GM19467 (cell line): ENCODE measurements around the gene COMT.
"Not testable (repeated sequence)": the region's sequence is repeated elsewhere in the genome, so short reads cannot be mapped to it uniquely, and the experiment has no call there.

Experiments
- ATAC-seq: cut with Tn5 transposase; IDR thresholded peaks from one replicate; pipeline ENCODE4 v1.9.1; 2021; ENCODE audit warnings: mild to moderate bottlenecking, moderate library complexity; ENCODE audit not compliant: unreplicated experiment

Gene COMT

DNA sequence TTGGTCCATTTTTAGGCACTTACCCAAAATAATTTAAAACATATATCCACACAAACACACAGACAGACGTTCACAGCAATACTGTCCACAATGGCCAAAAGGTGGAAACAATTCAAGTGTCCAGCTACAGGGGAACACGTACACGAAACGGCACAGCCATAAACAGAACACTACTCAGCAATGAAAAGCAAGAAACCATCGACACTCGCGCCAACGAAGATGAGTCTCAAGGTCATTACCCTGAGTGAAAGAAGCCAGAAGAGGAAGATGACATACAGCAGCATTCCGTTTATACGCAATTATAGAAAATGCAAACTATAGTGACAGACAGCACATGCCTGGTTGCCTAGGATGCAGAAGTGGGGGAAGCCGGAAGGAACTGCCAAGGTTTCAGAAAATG lies 13.4 kb upstream of the COMT start:
- no peak for ATAC-seq

DNA sequence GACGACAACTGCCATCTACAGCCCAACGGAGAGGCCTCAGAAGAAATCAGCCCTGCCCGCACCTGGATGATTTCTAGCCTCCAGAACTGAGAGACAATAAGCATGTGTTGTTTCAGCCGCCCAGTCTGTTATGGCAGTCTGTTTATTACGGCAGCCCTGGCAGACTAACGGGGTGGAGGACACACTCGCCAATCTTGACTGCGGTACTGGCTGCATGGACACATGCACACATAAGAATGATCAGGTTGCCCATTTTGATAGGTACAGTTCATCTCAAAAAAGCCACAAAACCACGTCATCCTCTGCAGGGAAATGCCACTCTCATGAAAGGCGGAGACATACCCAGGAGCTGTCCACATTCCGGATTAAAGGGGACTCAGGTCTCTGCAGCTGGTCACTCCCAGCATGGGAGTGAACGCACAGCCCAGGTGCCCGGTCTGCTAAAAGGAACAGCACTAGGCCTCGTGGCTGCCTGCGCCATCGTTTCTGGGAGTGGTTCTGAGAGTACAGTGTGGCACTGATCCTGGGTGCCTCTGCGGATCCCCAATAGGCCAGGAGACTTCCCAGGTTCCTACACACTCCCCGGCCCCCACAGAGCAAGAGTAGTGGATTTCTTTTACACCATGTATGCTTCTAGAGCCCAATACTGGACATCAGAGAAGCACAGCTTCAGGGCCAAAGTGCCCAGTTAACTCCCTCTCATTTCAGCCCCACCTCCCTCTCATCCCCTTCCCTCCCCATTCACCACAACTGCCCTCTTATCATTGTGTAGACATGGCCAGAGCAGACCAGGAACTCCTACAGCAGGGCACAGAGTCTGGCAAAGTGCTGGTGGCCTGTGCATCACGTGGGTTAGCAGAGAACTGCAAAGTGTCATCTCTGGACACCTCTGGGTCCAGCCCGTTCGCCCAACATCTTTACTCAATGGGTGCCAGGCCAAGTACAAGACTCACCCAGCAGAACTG lies 11.7 kb upstream of the COMT start:
- no peak for ATAC-seq

DNA sequence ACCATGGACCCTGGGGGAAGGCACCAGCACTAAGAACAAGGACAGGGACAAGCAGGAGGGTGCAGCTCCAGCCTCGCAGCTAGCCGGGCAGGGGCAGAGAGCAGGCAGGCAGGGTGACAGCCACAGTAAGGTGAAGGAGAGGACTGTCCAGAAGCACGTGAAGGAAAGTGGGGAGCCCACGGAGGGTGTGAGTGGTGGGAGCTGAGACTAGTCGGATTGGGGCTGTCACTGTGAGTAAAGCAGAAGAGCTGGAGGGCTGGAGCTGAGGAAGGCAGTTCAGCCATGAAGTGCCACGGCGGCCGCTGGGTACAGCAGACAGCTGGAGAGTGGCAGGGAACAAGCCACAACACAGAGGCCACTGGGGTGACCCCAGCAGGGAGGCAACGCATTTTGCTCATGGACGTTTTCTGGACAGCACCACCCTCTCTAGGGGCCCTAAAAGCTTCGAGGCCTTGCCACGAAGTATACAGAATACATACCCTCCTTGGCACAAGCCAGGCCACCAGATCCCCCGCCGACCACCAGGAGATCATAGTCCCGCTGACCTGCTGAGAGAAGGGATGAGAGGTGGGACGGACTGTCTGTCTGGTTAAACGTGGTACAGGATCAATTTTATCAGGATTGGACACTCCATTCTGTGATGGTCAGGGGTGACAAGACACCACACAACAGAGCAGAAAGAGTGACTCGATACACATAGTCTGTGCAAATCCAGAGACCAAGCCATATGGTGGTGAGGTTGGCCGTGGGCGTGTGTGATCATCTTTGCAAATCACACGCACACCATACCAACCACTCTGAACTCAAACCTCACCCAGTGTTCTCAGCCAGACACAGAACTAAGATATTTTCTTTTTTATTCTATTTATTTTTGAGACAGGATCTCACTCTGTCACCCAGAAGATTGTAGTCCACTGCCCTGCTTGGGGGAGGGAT lies 10.8 kb upstream of the COMT start:
- no peak for ATAC-seq

DNA sequence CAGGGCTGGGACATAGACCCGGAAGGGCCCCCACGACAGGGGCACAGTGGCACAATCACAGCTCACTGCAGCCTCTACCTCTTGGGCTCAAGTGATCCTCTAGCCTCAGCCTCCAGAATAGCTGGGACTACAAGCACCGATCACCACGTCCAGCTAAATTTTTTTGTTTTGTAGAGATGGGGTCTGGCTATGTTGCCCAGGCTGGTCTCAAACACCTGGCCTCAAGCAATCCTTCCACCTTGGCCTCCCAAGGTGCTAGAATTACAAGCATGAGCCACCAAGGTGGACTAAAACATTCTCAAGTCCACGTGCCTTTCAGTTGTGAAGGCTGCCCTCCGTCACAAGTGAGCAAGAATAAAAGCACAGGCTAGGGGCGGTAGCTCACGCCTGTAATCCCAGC lies 10.1 kb upstream of the COMT start:
- ATAC-seq = no peak

DNA sequence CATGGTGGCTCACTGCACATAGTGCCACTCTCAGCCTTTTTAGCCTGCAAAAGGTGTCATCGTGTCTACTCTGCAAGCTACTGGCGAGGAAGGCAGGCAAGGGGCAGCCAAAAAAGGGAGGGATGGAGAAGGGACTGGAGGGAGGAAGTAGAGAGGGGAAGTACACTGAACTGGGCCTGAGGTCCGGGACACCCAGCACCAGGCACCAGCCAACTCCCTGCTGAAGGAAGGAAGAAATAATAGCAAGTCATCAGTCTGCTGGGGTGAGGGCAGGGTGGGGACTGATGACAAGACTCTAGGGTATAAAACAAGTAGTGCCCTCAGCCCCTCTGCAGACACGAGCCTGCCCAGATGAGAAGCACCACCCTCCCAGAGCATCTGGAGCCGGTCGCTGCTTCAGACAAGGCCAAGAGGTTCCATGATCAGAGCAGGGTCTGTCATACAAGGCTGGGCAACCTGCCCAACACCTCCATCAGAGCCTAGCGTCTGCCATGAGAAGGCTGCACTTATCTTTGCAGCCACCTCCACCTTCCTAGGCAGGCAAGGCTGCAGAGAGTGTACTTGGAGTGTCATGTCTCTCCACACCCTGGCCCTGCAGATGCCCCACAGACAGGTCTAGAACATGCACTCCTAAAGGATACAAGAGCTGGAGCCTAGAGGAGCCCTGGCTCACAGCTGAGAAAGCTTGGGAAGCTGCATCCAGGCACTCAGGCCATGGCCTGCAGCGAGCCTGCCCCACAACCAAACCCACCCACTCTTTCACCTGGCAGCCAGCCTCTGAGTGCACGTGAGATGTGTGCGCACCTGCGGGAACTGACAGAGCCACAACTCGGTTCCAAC lies 9.0 kb upstream of the COMT start:
- no peak for ATAC-seq

DNA sequence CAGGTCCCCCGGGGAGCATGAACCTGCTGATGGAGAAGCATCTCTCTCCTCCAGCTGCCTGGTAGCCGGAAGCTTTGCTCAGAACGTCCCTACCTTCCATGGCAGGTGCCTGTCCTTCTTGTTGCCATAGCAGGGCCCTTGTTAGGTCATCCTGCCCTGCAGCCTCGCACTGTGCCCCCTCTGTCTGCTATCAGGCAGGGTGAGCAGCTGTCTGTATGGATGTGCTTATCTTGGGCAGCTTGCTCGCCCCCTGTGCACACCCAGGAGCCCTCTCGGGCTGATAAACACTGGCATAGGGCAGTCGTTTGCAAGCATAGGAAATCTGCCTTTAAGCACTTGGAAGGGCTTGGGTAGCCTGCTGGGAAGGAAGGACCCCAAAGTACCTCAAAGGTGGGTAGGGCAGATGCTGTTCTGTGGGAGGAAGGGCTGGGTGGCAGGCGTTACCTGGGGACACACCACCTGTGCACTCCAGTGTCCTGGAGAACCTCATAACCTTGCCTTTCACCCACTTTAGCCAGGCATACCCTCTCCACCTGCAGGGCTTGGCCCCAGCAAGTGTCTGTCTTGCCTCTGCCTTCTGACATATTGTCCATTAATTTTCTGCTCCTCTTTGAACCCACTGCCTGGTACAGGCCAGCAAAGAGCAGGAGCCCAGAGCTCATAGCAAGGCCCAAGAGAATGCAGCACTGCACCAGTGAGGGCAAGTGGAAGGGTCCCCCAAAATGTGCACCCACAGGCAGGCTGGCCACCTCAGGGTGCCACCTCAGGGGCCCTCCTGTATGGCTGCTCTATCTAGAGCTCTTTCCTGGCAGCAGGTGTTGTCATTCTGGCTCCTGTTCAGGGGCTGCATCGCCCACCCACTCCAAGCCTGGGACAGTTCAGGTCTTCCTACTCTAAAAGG lies 8.0 kb upstream of the COMT start:
- no peak for ATAC-seq

DNA sequence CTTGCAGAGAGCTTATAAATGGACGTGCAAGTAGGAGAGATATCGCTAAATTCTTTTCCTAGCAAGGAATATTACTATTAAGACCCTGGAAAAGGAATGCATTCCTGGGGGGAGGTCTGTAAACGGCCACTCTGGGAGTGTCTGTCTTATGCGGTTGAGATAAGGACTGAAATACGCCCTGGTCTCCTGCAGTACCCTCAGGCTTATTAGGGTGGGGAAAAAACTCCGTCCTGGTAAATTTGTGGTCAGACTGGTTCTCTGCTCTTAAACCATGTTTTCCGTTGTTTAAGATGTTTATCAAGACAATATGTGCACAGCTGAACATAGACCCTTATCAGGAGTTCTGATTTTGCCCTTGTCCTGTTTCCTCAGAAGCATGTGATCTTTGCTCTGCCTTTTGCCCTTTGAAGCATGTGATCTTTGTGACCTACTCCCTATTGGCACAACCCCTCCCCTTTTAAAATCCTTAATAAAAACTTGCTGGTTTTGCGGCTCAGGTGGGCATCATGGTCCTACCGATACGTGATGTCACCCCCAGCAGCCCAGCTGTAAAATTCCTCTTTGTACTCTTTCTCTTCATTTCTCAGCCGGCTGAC lies 6.4 kb upstream of the COMT start:
- ATAC-seq = not testable (repeated sequence)

DNA sequence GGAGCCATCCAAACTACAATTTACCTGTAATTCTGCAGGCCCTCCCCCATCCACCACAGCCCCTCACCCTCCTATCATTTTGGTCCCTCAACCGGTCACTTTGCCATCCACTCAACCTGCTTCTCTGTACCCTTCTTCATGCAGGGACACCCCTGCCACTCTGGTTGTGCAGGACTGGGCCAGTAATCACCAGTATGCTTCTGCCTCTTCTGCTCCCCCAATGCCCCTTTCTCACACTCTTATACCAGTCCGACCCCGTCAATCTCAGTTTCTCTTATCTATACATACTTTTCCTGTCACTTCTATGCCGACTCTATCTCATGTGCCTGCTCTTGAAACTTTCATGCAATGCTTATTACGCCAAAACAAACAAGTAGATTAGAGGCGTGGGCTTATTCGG lies 5.1 kb upstream of the COMT start:
- ATAC-seq = no peak

DNA sequence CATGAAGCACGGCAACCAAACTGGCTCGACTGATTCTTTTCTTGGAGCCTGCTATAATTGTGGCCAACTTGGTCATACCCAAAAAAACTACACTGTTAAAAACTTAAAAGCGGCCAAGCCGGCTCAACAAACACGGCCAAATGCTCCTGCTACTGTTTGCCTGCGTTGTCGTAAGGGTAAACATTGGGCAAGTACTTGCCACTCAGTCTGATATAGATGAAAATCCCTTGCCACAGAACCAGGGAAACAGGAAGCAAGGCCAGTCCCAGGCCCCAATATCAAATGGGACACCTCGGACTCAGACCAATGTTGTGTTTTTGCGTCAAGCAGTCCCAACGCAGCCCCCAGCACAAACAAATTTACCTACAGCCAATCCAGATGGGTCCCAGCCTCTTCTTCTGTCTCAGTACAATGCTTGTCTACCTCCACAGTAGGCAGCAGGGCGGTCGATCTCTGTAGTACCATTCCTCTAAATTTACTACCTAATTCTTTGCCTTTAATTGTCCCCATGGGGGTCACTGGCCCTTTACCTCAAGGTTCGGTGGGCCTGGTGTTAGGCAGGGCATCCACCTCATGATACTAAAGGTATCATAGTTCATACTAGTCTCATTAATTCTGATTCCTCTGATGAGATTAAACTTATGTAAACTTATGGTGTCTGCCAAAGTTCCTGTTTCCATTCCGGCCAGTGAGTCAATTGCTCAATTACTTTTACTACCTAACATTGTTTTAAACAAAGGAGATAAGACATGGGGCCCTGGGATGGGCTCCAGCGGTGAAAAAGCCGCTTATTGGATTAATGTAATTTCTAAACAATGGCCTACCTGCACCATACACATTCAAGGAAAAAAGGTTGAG lies 3.7 kb upstream of the COMT start:
- ATAC-seq = no peak

DNA sequence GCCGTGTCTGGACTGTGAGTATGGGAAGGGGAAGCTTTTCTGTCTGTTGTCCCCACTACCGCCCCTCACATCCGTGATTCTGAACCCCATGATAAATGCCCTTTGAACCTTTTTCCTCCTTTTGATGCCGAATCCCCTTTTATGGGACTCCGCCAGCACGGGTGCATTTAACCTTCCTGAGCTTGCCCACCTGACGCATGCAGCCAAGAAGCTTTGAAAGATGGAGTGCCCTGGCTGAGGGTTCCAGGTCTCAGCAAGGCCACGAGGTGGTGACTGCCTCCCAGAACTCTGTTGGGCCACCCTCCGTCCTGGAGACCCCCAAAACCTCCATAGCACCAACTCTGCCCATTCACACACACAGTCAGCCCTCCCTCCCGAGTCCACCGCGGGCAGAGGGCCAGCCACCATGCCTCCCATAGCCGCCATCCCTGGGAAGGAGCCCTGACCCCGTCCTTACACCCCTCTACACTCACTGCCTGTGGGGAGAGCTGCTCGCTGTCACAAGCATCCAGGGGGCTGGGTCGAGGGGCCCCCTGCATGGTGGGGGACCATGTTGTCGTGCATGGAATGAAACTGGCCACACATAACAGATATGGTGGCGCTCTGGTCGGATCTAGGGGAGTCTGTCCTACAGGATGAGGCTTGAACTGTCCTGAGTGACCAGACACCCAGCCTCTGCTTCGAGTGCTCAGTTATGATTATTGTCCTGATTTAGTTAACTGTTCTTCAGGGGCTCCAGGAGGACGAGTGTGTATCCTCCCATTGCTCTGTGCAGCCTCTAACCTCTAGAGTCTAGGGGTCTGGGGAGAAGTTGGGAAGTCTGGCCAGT lies 822 bp upstream of the COMT start:
- ATAC-seq = no peak

DNA sequence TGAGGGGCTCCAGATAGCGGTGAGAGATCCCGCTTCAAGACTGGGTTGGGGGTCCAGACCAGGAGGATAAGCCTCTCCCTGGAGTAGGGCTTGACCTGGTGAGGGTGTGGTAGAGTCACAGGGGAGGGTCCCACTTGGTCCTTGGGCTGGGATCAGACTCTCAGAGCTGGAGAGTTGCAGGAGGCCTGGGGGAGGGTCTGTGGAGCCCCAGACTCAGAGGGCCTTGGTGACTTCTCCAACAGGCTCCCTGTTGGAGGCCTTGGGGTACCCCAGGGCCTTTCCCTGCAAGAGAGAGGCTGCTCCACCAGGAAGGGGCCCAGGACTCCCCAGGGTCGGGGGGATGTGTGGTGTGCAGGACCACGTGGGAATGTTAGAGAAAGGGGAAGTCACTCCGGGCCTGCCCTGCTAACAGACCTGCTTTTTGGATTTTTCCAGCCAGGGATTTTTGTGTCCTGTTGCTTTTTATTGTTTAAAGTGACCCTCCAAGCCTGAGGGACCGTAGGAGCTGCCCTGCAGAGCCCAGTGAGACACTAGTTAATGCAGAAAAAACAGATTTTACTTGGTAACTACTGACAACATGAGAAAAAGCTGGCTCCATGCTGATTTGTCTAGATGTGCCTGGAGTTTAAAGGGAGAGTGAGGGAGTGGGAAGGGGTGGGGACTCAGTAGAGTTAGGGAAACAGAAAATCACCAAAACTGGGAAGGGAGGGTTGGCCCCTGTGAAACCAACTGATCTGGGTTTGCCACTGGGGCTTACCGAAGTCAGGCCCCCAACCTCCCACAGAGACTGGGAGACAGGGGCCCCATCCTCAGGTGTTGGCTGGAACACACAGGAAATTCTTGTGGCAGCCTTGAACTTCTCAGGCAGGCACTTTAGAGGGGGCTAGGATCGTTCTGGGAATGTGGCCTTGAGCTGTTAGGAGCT lies 847 bp downstream of the COMT start:
- ATAC-seq = peak; percentile 14

DNA sequence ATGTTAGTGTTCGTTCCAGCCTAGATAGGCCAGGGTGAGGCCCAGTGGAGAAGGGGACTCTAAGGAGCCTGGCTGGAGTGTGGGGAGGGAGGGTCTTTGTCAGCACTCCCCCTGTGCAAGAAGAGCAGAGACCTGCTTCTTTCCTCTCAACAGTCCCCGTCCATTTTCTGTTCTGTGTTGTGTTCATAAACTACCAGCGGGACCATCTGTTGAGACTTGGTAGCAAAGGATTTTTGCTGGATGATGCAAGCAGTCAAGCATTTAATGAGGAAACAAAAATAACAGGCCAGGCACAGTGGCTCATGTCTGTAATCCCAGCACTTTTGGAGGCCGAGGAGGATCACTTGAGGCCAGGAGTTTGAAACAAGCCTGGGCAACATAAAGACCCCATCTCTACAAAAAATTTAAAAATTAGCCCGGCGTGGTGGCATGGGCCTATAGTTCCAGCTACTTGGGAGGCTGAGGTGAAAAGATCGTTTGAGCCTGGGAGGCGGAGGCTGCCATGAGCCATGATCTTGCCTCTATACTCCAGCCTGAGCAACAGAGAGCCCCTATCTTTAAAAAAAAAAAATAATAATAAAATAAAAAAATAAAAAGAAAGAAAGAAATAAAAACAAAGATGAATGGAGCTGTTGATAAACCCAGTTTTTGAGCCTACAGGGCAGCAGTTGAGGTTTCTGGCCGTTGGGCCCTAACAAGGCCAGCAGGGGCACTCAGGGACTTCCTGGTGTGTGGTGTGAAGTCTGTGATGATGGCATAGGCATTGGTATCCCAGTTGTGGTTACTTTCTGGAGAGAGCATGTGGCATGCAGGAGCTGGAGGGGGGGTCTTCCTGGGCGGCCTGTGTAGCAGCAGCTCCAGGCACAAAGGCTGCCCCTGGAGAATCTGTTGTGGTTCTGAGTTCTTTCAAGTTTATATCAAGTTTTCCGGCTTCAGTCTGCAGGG lies 1.8 kb downstream of the COMT start:
- no peak for ATAC-seq

DNA sequence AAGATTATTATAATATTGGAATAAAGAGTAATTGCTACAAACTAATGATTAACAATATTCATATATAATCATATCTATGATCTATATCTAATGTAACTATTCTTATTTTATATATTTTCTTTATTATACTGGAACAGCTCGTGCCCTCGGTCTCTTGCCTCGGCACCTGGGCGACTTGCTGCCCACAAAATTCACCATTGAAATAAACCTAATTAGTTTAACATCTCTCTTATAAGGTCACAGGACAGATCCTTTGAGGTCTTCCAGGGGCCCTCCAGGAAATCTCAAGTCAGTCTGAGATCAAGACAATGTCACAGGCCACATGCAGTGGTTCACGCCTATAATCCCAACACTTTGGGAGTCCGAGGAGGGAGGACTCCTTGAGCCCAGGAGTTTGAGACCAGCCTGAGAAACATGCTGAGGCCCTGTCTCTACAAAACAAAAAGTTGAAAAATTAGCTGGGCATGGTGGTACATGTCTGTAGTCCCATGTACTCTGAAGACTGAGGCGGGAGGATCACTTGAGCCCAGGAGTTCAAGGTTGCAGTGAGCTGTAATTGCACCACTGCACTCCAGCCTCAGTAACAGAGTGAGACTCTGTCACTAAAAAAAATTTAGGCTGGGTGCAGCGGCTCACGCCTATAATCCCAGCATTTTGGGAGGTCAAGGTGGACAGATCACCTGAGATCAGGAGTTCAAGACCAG lies 6.6 kb downstream of the COMT start:
- no peak for ATAC-seq

DNA sequence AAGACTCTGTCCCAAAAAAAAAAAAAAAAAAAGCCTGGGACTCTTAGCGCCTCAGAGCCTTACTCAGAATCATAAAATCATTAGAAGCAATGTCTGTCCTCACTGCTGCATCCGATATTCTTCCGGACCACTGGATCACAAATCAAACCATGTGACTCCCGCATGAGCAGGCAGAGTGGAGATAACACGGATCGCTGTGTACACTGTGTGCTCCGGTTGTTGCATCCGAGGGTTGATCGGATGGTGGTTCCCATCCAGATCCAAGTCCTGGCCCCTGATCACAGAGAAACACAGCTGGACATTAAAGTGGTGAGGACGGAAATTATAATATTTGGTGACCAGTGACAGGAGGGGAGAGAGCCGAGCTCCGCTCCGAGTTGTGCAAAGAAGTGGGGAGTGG lies 9.8 kb downstream of the COMT start:
- ATAC-seq = no peak
